Omental fat pad (tissue), 4 donors: Measurements from ENCODE around the gene ADAM15. TPM values are rescaled to one million over a fixed set of nuclear protein-coding genes. Genes with fewer than 3 reads are reported as not detected.

Experiments used
- ATAC-seq: fragments of 150-250 bp; one replicate; pipeline ENCODE4 v1.9.1; 2016; ENCODE audit warnings: mild to moderate bottlenecking, moderate library complexity; ENCODE audit not compliant: low FRiP score
- DNase-seq: peaks from one replicate; pipeline ENCODE4 v3.0.0-alpha.2; 2019; ENCODE audit warnings: low spot score
- CTCF ChIP-seq, 3 donors: fragments of 450-650 bp; IDR thresholded peaks; one replicate each; pipeline ENCODE4 v1.5.1; 2016 to 2017; ENCODE audit warnings: antibody characterized with exemption in 3 of 3, mild to moderate bottlenecking in 3 of 3, moderate library complexity in 2 of 3
- total RNA-seq, 4 donors: library from RNA; depleted of rRNA; stranded (reverse); fragments of >200 nt; gene quantifications; one replicate each; pipeline ENCODE4 v1.1.0, GENCODE V29; 2016

Gene ADAM15
- total RNA-seq, 4 donors from 2014 or later: 116 to 262 (median 157) TPM

- DNase-seq (no peak), ATAC-seq (no peak)
- TF ChIP-seq CTCF (IDR thresholded peaks at IDR 0.05): no peak
These were observed 24.4 kb downstream of the ADAM15 start for GRCh38 chr1:155075535-155075934.

GRCh38 chr1:155076371-155076770 is 25.3 kb downstream of the ADAM15 start:
- DNase-seq: no peak
- TF ChIP-seq CTCF (IDR thresholded peaks at IDR 0.05): no peak
- ATAC-seq: no peak

- ATAC-seq (no peak), DNase-seq (no peak)
- TF ChIP-seq CTCF (IDR thresholded peaks at IDR 0.05): no peak
These were observed 26.2 kb downstream of the ADAM15 start for GRCh38 chr1:155077346-155077745.

- no peak for TF ChIP-seq CTCF (IDR thresholded peaks at IDR 0.05)
- DNase-seq: no peak
- no peak for ATAC-seq
These were observed 26.8 kb downstream of the ADAM15 start for GRCh38 chr1:155077758-155078445.

GRCh38 chr1:155078469-155079209 is 27.5 kb downstream of the ADAM15 start, which contains the start of gene EFNA3:
Gene EFNA3, plus strand, starts transcription at chr1:155078837. Its CDS starts 105 bp downstream, at chr1:155078942.
- ATAC-seq: peak; percentile 70
- peak; percentile 46 for DNase-seq
- TF ChIP-seq CTCF (IDR thresholded peaks at IDR 0.05): no peak

- ATAC-seq: no peak
- TF ChIP-seq CTCF (IDR thresholded peaks at IDR 0.05): no peak
- DNase-seq: no peak
These were observed 28.0 kb downstream of the ADAM15 start for GRCh38 chr1:155079210-155079486.
